ENCODE data around the gene PRKRA.

DNA sequence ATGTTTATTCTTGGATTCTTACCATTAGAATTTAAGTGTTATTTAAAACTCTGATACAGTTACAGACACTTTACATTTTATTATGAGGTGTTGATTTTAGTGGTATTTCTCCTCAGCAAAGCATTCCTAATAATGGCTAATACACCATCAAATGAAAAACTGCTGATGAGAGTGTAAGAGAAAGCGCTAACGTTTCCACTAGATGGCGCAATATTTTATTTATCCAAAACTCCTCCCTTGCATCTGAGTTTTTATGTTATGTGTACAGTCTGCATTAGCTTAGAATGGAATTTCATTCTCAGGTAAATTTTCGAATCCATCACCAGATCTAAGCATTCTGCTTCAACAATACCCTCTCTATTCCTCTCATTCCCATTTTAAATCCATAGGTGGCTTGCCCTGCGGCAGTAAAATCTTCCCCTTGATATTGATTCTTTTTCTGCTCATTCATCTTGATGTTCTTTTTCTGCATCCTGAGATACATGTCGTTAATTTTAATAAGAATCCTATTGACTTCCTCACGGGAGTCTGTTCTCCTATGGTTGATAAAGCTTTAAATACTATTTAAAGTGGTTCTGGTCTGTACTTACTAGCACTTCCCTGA is 53.9 kb downstream of the PRKRA start:
- TF ChIP-seq CTCF (IDR thresholded peaks at IDR 0.05; ENCODE audit: low read depth, low read length, missing input control) = peak; percentile 54
- no peak for TF ChIP-seq GABPA (IDR thresholded peaks at IDR 0.05 in 1 of 2, conservative IDR thresholded peaks at IDR 0.05 in 1 of 2)
- TF ChIP-seq YY1 (IDR thresholded peaks at IDR 0.05) = no peak
- no peak for TF ChIP-seq TAF1 (conservative IDR thresholded peaks at IDR 0.05)
- no peak for TF ChIP-seq REST (IDR thresholded peaks at IDR 0.05)
- TF ChIP-seq, protein P1, sequence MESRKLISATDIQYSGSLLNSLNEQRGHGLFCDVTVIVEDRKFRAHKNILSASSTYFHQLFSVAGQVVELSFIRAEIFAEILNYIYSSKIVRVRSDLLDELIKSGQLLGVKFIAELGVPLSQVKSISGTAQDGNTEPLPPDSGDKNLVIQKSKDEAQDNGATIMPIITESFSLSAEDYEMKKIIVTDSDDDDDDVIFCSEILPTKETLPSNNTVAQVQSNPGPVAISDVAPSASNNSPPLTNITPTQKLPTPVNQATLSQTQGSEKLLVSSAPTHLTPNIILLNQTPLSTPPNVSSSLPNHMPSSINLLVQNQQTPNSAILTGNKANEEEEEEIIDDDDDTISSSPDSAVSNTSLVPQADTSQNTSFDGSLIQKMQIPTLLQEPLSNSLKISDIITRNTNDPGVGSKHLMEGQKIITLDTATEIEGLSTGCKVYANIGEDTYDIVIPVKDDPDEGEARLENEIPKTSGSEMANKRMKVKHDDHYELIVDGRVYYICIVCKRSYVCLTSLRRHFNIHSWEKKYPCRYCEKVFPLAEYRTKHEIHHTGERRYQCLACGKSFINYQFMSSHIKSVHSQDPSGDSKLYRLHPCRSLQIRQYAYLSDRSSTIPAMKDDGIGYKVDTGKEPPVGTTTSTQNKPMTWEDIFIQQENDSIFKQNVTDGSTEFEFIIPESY (IDR thresholded peaks at IDR 0.05) = no peak
- TF ChIP-seq FOXA1 (IDR thresholded peaks at IDR 0.05) = no peak
- TF ChIP-seq MAX (IDR thresholded peaks at IDR 0.05) = no peak
- no peak for TF ChIP-seq SP1 (IDR thresholded peaks at IDR 0.05)
- TF ChIP-seq RAD21 (IDR thresholded peaks at IDR 0.05) = peak; percentile 73 to 80
- TF ChIP-seq JUND (IDR thresholded peaks at IDR 0.05) = no peak
